HG02759 (cell line): Measurements from ENCODE around the gene CAMK1D.

ENCODE experiments used
- ATAC-seq: cut with Tn5 transposase; IDR thresholded peaks from one replicate; pipeline ENCODE4 v1.9.1; 2021; ENCODE audit warnings: mild to moderate bottlenecking, moderate library complexity; ENCODE audit not compliant: unreplicated experiment

Gene CAMK1D

DNA sequence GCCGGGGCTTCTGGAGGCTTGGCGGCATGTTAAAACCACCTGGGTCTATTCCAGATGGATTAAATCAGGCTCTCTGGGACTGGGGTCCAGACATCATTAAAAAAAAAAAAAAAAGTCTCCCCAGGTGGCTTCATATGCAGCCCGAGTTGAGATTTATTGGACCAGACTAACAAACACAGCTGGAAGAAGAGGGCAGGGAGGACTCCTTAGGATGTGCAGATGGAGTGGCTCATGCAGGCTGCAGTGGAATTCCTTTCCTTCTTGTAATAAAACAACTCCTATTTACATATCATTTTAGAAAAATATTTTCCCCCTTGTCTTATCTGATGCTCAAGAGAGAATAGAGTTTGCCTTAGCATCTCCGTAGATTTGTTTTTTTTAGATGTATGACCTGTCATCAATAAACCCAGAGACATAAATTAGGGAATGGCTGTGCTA, 238.1 kb downstream of the CAMK1D start:
- no peak for ATAC-seq

- no peak for ATAC-seq
These were observed 238.9 kb downstream of the CAMK1D start for GRCh38 chr10:12588091-12588860.

- no peak for ATAC-seq
These were observed 239.9 kb downstream of the CAMK1D start for GRCh38 chr10:12589291-12589690.

DNA sequence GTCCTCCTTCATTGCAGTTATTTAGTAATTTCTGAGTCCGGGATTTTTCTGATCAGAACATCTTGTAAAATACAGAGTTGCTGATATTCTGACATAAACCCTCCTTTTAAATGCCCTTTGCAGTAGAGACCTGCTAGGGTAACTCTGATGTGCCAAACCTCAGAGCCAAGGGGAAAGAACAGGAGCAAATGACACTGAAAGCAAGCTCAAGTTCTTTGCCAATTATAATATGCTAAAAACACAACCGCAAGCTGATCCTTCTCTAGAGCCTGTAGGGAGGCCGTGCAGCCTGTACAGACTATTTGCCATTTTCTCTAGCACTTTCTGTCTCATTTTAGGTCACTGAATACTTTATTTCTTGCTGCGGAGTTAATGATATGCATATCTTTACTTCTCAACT, 240.4 kb downstream of the CAMK1D start:
- ATAC-seq = no peak

DNA sequence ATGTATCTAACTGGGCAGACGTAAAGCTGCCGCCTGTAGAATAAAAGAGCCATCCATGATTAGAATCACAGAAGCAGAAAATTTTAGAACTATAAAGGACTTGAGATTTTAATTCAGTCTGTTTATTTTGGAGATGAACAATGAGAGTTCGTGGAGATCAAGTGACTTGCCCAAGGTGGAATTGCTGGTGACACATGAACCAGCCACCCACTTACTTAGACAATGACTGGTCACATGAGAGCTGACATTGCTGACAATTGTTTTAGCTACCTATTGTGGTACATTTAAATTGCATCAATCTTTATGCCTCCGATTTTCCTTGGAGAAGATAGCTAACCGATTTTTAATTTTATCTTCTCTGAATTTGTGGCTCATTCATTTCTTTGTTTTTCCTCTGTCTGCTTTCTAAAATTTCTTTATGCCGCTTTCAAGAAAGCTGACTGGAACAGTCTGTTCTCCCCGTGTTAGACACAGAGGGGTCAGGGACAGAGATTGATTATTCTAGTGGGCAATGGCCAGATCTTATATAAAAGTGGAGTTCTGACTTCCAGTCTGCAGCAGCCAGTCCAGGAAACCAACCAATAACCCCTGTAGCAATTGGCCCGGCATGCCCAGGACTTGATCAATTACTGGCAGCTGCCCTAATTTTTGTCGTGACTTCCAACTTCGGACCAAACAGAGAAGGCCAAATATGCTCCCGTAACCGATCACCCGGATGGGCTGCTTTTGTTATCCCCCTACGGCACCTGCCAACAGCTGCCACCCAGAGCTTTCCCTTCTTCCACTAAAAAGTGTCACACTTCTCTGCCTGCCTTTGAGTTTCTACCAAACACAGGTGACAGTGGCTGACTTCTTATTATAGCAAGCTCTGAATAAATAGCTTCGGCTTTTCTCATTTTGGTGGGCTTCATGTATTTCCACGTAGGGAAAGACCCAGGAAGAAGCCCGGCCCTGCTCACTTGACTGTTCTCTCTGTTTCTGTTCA, 241.6 kb downstream of the CAMK1D start:
- ATAC-seq = no peak

- ATAC-seq = no peak
These were observed 243.6 kb downstream of the CAMK1D start for GRCh38 chr10:12592967-12593366.

DNA sequence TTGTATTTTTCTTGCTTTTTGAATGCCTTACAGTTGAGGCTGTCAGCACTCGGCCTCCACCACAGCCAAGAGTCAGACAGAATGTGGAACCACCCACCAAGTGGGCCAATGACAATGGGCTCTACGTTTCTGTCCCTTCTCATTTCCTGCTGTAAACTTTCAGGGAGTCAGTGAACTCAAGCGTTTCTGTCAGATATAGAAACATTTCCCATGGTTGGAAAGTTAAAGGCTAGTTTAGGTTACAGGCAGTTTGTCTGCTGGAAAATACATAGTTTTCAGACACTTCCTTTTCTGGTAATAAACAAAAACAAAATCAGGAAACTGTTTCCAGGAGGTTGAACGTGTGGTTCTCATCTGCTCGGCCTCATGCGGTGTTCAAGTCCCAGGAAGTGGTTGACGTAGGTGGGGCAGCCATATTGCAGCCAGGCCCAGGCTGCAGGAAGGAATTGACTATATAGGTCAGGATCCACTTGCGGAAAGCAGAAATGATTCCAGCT, 245.1 kb downstream of the CAMK1D start:
- no peak for ATAC-seq

- ATAC-seq = no peak
These were observed 246.7 kb downstream of the CAMK1D start for GRCh38 chr10:12595936-12596576.

- no peak for ATAC-seq
These were observed 247.8 kb downstream of the CAMK1D start for GRCh38 chr10:12597176-12597575.

DNA sequence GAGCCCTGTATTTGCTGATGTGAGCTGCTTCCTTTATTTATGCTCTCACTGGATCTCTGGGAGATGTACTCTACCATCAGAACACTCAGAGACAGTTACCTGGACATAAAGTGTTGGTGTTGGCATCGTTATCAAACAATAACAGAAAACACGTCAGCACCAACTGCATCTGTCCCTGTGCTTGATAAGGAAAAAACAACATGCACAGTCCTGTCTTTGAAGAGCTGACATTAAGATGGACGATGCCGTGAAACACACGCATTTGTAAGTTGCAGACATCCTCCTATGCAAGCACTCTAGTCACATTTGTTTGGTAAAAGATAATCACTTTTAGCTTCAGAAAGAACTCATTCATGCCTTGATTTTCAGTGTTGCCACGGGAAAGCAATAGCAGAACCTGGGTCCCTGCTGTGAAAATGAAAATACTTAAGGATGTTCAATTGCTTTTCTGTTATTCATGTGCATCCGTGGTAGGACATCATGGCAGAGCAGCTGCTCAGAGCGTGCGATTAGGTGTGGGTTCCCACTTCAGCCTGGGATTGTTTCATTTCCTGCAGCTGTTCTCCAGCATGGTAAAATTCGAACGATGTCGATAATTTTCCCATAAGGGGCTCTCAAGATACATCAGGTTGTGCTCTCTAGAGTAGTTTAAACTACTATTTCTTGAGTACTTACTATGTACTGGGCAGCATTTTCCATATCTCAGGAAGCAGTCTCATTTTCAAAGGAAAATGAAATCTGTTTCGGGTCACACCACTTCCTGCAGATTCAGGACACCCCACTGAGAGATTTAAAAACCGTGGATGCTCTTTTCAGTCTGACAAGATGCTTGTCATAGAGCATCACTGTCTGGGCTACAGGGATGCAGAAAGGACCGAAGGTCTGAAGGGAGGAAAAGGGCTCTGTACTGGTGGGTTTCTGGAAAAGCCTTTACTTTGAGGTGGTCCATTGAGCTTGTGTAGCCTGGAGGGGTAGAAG, 248.7 kb downstream of the CAMK1D start:
- ATAC-seq = no peak

GRCh38 chr10:12600652-12601051, 251.3 kb downstream of the CAMK1D start:
- ATAC-seq = no peak

DNA sequence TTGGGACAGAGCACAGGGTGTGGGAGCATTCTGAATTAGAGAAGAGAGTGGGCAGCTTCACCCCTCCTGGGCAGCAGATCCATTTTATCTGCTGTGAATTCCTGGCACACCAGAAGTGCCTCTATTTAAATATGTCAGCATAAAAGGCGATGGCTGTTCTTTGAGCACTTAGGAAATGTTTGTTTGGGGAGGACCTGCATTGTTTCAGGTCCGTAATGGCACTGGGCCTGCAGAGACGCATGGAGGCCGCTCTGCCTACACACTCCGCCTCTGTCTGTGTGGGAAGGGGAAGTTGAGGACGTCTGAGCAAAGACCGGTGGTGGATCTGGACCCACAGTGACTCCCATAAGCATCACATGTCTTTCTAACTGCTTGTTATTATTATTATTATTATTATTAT, 253.2 kb downstream of the CAMK1D start:
- no peak for ATAC-seq

DNA sequence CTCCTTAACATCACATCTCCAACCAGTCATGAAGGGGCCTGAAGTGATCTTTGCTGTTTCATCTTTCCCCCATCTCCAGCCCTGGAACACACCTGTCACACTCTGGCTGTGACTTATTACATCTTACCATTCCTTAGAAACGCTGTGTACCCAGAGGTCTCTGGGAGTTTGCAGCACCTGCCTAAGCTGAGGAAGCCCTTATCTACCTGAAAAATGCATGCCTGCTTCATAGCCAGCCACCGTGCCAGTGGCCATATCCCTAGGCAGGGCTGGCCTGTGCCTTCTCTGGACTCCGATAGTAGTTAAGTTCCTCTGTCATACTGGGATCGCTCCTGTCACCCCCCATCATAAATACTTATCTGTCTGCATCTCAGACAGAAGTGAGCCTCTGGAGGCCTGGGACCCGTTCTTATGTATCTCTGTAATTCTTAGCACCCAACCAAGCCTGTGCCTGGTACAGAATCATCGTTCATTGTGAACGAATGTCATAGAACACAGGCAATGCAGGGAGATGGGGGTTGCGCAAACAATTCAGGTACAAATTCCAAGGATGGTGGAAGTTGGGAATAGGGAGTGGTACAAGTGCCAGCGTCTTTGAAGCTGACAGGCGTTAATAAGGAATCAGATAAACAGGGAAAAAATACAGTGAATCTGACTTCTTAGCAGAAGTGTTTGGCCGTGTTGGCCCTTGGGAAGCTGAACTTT, 254.6 kb downstream of the CAMK1D start:
- no peak for ATAC-seq

- peak; percentile 71 for ATAC-seq
These were observed 256.4 kb downstream of the CAMK1D start for GRCh38 chr10:12605580-12606405.

DNA sequence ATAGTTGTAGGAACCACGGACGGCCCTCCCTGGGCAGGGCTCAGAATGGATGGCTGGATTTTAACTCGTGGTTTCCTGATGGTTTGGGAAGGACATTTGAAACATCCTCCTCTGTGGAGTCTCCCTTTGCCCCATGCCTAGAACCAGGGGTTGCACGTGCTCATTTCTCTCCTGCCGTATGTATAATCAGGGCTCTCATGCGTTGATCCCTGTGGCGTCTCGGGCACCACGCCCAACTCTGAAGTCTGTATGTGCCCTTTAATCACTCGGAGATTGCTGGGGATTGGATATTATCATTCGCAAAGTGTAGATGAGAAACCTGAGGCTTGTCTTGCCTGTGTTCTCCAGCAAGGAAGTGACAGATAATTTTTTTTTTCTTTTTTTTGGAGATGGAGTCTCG, 257.1 kb downstream of the CAMK1D start:
- peak; percentile 5 for ATAC-seq

GRCh38 chr10:12608761-12609160, 259.4 kb downstream of the CAMK1D start:
- ATAC-seq = no peak

DNA sequence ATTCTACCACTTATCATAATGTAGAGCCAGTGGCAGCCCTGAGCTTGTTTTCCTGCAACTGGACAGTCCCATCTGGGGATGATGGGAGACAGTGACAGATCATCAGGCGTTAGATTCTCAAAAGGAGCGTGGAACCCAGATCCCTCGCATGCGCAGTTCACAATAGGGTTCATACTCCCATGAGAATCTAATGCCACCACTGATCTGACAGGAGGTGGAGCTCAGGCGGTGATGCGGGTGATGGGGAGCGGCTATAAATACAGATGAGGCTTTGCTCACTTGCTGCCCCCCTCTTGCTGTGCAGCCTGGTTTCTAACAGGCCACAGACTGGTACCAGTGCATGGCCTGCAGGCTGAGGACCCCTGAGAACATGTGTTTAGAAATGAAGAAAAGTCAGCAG, 260.1 kb downstream of the CAMK1D start:
- no peak for ATAC-seq

DNA sequence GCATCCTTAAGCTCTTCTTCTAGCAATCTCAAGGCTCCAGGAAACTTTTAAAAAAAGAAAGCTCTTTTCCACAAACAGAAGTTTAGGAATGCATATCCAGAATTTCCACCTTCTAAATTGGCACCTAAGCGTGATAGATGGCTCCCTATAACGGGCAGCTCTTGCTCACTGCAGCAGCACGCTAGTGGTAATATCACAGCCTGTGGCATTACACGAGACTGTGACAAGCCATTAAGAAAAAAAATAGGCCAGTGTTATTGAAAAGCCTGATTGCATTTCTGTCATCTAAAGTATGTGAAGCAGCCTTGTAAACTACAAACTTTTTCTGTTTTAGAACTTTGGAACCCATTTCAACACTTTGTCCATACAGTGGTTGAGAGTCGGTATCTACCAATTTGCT, 263.8 kb downstream of the CAMK1D start:
- no peak for ATAC-seq
